Keratinocyte (primary cell): ENCODE measurements around the gene PLD4. TPM values are rescaled to one million over a fixed set of nuclear protein-coding genes. Genes with fewer than 3 reads are reported as not detected.
A peak's percentile ranks its signal among the peaks of the same experiment; 100 is the strongest.

Experiments used
- DNase-seq: peaks from one replicate; pipeline ENCODE4 v3.0.0-alpha.2; 2011; ENCODE audit warnings: low read depth, missing footprints, low spot score
- FAIRE-seq: peaks from 2 replicates; lab custom pipeline; 2011; peaks lifted over from hg19 to GRCh38; lab: Jason Lieb, UNC
- H2AFZ ChIP-seq: 2 replicates; pipeline ENCODE4 v1.6.0; 2012; ENCODE audit warnings: low read length, control low read depth, inconsistent platforms; ENCODE audit not compliant: control insufficient read depth
- H3K27ac ChIP-seq: 2 replicates; pipeline ENCODE4 v1.5.1; 2011; ENCODE audit warnings: low read length; ENCODE audit not compliant: control insufficient read depth, insufficient read depth
- H3K27me3 ChIP-seq: 3 replicates; pipeline ENCODE4 v1.6.0; 2011; ENCODE audit warnings: low read length; ENCODE audit not compliant: control insufficient read depth, insufficient read depth; ENCODE audit errors: extremely low read depth
- H3K36me3 ChIP-seq, 2 experiments: 2 replicates in 1 of 2; 3 replicates in 1 of 2; pipeline ENCODE4 v1.5.1; 2011; ENCODE audit warnings: low read length in 2 of 2, mild to moderate bottlenecking in 1 of 2; ENCODE audit not compliant: control insufficient read depth in 2 of 2, insufficient read depth in 2 of 2; ENCODE audit errors: extremely low read depth in 1 of 2
- H3K4me1 ChIP-seq: 3 replicates; pipeline ENCODE4 v1.5.1; 2011; ENCODE audit warnings: low read length; ENCODE audit not compliant: control insufficient read depth, insufficient read depth; ENCODE audit errors: extremely low read depth
- H3K4me2 ChIP-seq: 3 replicates; pipeline ENCODE4 v1.6.0; 2011; ENCODE audit warnings: low read depth, low read length; ENCODE audit not compliant: control insufficient read depth, insufficient read depth; ENCODE audit errors: extremely low read depth
- H3K4me3 ChIP-seq, 3 experiments: fragments of 200-600 bp in 1 of 3; sonication (generic) in 1 of 3; 2 replicates in 2 of 3; 3 replicates in 1 of 3; pipeline ENCODE4 v1.5.1; 2011 to 2016; ENCODE audit warnings: low read length in 3 of 3, mild to moderate bottlenecking in 3 of 3, control low read depth in 2 of 3, inconsistent platforms in 1 of 3, low read depth in 1 of 3, mixed read lengths in 1 of 3, mixed run types in 1 of 3, moderate library complexity in 1 of 3; ENCODE audit not compliant: control insufficient read depth in 2 of 3, insufficient read depth in 2 of 3; ENCODE audit errors: extremely low read depth in 1 of 3
- H3K79me2 ChIP-seq: 2 replicates; pipeline ENCODE4 v1.6.0; 2012; ENCODE audit warnings: low read length; ENCODE audit not compliant: control insufficient read depth, insufficient read depth
- H3K9ac ChIP-seq: 3 replicates; pipeline ENCODE4 v1.6.0; 2011; ENCODE audit warnings: low read length; ENCODE audit not compliant: control insufficient read depth, insufficient read depth; ENCODE audit errors: extremely low read depth
- H3K9me1 ChIP-seq: 3 replicates; pipeline ENCODE4 v1.6.0; 2011; ENCODE audit warnings: low read length; ENCODE audit not compliant: control insufficient read depth, insufficient read depth; ENCODE audit errors: extremely low read depth
- H3K9me3 ChIP-seq: 2 replicates; pipeline ENCODE4 v1.5.1; 2012; ENCODE audit warnings: low read depth, low read length; ENCODE audit not compliant: control insufficient read depth
- H4K20me1 ChIP-seq: 3 replicates; pipeline ENCODE4 v1.6.0; 2011; ENCODE audit warnings: low read length; ENCODE audit not compliant: control insufficient read depth, insufficient read depth; ENCODE audit errors: extremely low read depth
- EZH2 ChIP-seq: IDR thresholded peaks from one replicate; pipeline ENCODE4 v1.6.1; 2012; ENCODE audit warnings: inconsistent platforms, mild to moderate bottlenecking, low read length, moderate library complexity
- dilution Hi-C: fragments of 300-500 bp; cut with MboI; formaldehyde crosslinking; loops from one replicate; pipeline ENCODE4 v1.7.0; 2020; ENCODE audit warnings: low sequenced_read_pairs; ENCODE audit not compliant: extremely low pct_ligation_motif_present
- polyA plus RNA-seq, 5 experiments: library from polyadenylated mRNA; depleted of rRNA in 3 of 5; stranded (reverse) in 3 of 5; stranded (forward) in 1 of 5; unstranded in 1 of 5; fragments of >200 nt; gene quantifications; 1 replicate in 1 of 5; 2 replicates in 3 of 5; 3 replicates in 1 of 5; pipeline versions ENCODE4 v1.2.1 to v1.2.3, GENCODE V29; 2011 to 2012; ENCODE audit warnings: missing spikeins in 2 of 5, low read depth in 1 of 5, low replicate concordance in 1 of 5
- TF ChIP-seq, protein P1 (sequence below), 3 experiments: IDR thresholded peaks in 1 of 3; conservative IDR thresholded peaks in 1 of 3; optimal IDR thresholded peaks in 1 of 3; 2 replicates in 2 of 3; 3 replicates in 1 of 3; pipeline versions ENCODE3 to v1.5.1; 2011; ENCODE audit warnings: low read length in 3 of 3, mild to moderate bottlenecking in 3 of 3, moderate library complexity in 2 of 3, control low read depth in 1 of 3, inconsistent platforms in 1 of 3; ENCODE audit not compliant: insufficient read depth in 2 of 3; ENCODE audit errors: extremely low read depth in 1 of 3

PLD4 gene
- polyA plus RNA-seq, 1 donor (not counting 4 experiments of a cell fraction or from before 2014, with no cell fraction given), result not detected

DNA sequence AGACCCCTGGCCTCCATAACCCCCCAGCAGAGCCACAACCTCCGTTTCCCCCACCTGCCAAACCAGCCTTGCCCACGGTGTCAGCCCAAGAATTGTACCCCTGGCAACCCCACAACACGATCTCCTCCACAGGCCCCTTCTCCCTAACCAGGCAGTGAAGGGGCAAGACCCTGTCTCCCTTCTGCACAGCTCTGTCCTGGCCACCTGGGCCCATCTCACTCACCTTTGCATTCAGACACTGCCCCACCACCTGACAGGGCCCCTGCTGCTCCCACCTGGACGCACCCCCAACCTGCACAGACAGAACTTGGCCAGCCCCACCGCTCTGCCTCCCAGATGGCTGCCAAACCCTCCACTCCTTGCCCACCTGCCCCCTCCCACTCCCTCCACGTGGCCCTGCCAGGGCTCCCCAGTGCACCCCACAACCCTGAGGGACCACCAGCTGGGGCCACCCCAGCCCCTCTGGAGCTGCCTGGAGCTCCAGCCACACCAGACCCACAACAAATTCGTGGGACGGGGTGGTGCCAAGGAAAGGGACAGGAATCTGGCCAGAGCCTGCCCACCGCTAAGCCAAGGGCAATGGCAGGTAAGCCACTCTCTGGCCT, 41.7 kb downstream of the PLD4 start:
- Histone ChIP-seq H3K36me3 (peaks cover 12 to 14% of the 10 kb centered on the region in 2 experiments), H3K9me1 (peaks cover 4% of the 10 kb centered on the region), H3K79me2 (peaks cover 90% of the 10 kb centered on the region), H3K4me2 (peak overlapping the region; percentile 99), H3K4me1 (peaks cover 47% of the 10 kb centered on the region), H3K4me3 (peak overlapping the region; percentile 7 to 94 (median 93)), H4K20me1 (peaks cover 18% of the 10 kb centered on the region), H3K27ac (peak overlapping the region; percentile 98), H3K27me3 (no peaks in the 10 kb centered on the region), H3K9ac (peak overlapping the region; percentile 100), H2AFZ (no peak overlapping the region), H3K9me3 (no peaks in the 10 kb centered on the region)
- no peak for DNase-seq
- TF ChIP-seq, protein P1, sequence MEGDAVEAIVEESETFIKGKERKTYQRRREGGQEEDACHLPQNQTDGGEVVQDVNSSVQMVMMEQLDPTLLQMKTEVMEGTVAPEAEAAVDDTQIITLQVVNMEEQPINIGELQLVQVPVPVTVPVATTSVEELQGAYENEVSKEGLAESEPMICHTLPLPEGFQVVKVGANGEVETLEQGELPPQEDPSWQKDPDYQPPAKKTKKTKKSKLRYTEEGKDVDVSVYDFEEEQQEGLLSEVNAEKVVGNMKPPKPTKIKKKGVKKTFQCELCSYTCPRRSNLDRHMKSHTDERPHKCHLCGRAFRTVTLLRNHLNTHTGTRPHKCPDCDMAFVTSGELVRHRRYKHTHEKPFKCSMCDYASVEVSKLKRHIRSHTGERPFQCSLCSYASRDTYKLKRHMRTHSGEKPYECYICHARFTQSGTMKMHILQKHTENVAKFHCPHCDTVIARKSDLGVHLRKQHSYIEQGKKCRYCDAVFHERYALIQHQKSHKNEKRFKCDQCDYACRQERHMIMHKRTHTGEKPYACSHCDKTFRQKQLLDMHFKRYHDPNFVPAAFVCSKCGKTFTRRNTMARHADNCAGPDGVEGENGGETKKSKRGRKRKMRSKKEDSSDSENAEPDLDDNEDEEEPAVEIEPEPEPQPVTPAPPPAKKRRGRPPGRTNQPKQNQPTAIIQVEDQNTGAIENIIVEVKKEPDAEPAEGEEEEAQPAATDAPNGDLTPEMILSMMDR (optimal IDR thresholded peaks at IDR 0.05 in 1 of 3, IDR thresholded peaks at IDR 0.05 in 1 of 3, conservative IDR thresholded peaks at IDR 0.05 in 1 of 3; ENCODE audit: extremely low read depth in 1 of 3, insufficient read depth in 2 of 3, low read length in 3 of 3), result no peak
- no peak for TF ChIP-seq EZH2
- no peak for FAIRE-seq
- dilution Hi-C loops, result no loop called here

DNA sequence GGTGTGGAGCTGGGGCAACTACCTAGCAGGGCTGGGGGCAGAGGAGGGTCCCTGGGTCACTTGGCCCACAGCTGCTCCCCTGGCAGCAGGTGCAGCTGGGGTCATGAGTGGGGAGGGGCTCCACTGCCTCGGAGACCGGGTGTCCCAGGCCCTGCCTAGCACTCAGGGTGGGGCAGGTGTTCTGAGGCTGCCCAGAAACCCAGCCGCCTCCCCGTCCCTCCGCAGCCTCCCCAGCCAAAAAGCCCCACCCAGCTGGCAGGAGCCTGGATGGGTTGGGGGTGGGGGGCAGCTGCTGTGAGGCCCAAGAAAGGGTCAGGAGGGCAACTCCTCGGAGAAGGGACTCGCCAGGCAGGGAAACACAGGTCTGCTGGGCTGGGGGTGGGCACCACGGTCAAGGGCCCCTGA, 42.3 kb downstream of the PLD4 start:
- no peak for DNase-seq
- Histone ChIP-seq H3K36me3 (peaks cover 10 to 14% of the 10 kb centered on the region in 2 experiments), H3K9me3 (no peaks in the 10 kb centered on the region), H4K20me1 (peaks cover 14% of the 10 kb centered on the region), H3K9ac (peak overlapping the region; percentile 100), H3K79me2 (peaks cover 89% of the 10 kb centered on the region), H3K4me2 (peak overlapping the region; percentile 99), H3K4me3 (peak overlapping the region; percentile 93 to 94 (median 93)), H3K27ac (peak overlapping the region; percentile 98), H3K4me1 (peaks cover 54% of the 10 kb centered on the region), H3K27me3 (no peaks in the 10 kb centered on the region), H3K9me1 (peaks cover 4% of the 10 kb centered on the region), H2AFZ (no peak overlapping the region)
- dilution Hi-C loops, result no loop called here
- TF ChIP-seq EZH2, result no peak
- TF ChIP-seq, protein P1 (optimal IDR thresholded peaks at IDR 0.05 in 1 of 3, IDR thresholded peaks at IDR 0.05 in 1 of 3, conservative IDR thresholded peaks at IDR 0.05 in 1 of 3; ENCODE audit: extremely low read depth in 1 of 3, insufficient read depth in 2 of 3, low read length in 3 of 3), result no peak
- FAIRE-seq, result no peak
